Omental fat pad (tissue), 4 donors: ENCODE measurements around the gene TNXB. TPM values are rescaled to one million over a fixed set of nuclear protein-coding genes. Genes with fewer than 3 reads are reported as not detected.

ENCODE experiments used
- ATAC-seq: fragments of 150-250 bp; one replicate; pipeline ENCODE4 v1.9.1; 2016; ENCODE audit warnings: mild to moderate bottlenecking, moderate library complexity; ENCODE audit not compliant: low FRiP score
- DNase-seq: peaks from one replicate; pipeline ENCODE4 v3.0.0-alpha.2; 2019; ENCODE audit warnings: low spot score
- CTCF ChIP-seq, 3 donors: fragments of 450-650 bp; IDR thresholded peaks; one replicate each; pipeline ENCODE4 v1.5.1; 2016 to 2017; ENCODE audit warnings: antibody characterized with exemption in 3 of 3, mild to moderate bottlenecking in 3 of 3, moderate library complexity in 2 of 3
- total RNA-seq, 4 donors: library from RNA; depleted of rRNA; stranded (reverse); fragments of >200 nt; gene quantifications; one replicate each; pipeline ENCODE4 v1.1.0, GENCODE V29; 2016

TNXB gene
- total RNA-seq, 4 donors from 2014 or later: 129 to 311 (median 137) TPM

- ATAC-seq: peak; percentile 74
- no peak for TF ChIP-seq CTCF (IDR thresholded peaks at IDR 0.05)
- peak; percentile 66 for DNase-seq
Measured at GRCh38 chr6:32087574-32088486, 21.3 kb downstream of the TNXB start.

DNA sequence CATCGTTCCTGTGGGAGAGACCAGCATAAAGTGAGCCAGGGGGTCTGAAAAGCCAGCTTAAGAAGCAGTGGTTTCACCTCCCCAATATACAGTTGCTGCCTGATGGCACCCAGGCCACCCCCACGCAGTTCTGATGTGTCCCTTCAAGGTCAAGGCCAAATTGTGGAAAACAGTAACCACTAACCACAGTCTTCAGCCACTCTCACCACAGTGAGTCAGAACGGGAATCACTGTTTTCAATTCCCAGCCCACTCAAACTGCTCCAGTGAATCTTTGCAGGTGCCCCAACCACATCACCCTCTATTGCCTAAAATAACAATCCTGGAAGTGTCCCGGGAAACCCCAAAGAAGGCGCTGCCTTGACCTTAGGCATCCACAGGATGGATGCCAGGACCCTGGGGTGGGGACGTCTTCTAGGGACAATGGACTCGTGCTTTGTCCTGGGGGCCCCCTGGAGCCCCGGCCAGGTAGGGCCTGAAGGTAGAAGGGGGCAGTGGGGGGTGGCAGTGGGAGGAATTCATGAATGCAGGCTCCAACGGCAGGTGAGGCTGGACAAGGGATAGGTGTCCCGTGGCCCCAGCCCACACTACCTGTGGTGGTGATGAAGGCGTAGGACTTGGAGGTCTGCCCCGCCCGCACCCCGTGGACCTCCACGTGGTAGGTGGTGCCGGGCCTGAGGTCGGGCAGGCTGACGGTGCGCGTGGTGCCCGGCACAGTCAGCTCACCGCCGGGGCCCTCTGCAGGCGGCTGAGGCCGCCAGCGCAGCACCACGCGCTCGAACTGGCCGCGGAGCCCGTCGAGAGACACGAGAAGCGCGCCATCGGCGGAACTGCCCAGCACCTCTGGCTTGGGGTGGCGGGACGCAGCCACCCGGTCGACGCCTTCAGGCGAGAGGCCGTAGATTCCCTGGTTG, 22.2 kb downstream of the TNXB start:
- no peak for DNase-seq

DNA sequence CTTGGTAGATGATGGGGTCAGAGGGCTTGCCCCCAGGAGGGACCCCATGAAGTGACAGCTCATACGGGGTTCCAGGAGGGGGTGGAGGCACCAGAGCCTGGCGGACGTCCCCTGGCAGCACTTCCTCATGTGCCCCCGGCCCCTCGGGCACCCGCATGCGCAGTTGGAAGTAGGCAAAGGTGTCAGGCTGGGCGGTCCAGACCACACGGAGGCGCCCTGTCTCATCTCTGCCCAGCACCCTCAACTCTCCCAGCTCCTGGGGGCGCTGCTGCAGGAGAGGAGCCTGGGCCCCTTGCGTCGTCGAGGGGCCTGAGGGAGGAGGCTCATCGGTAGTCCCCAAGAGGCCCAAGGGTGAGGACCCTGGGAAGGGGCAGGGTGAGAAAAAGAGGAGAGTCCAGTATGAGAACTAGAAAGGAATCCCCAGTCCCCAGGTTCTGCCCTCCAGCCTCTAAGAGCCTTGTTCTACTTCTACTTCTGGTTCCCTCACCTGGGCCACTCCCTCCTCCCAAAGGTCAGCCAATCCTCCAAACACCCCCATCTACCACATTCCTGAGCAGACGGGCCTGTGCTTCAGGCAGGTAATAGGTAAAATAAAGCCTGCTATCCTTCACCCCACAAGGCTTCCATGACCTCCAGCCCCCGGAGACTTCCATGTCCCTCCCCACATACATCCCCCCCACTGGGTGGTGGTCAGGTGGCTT, 23.2 kb downstream of the TNXB start:
- DNase-seq (no peak), ATAC-seq (no peak)
- no peak for TF ChIP-seq CTCF (IDR thresholded peaks at IDR 0.05)

More for the DNA sequence above, 22.2 kb downstream of the TNXB start:
- ATAC-seq: peak; percentile 9
- no peak for TF ChIP-seq CTCF (IDR thresholded peaks at IDR 0.05)

DNA sequence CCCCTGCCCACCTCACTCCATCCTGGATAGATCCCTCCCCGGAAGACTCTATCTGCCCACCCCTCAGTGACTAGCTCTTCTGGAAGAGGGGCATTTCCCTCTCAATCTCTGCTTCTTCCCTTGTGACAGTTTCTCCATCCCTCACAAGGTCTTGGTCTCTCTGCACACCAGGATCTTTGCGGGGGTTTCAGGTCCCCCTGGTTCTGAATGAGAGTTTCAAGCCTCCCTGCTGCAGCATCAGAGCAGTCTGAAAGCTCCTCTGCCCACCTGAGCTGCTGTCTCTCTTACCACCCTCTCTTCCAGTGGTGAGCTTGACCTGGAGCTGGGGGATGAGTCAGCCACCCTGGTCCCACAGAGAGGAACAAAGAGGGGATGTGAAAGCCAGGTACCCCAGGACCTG, 24.4 kb downstream of the TNXB start:
- DNase-seq: no peak
- ATAC-seq: no peak
- TF ChIP-seq CTCF (IDR thresholded peaks at IDR 0.05): no peak

DNA sequence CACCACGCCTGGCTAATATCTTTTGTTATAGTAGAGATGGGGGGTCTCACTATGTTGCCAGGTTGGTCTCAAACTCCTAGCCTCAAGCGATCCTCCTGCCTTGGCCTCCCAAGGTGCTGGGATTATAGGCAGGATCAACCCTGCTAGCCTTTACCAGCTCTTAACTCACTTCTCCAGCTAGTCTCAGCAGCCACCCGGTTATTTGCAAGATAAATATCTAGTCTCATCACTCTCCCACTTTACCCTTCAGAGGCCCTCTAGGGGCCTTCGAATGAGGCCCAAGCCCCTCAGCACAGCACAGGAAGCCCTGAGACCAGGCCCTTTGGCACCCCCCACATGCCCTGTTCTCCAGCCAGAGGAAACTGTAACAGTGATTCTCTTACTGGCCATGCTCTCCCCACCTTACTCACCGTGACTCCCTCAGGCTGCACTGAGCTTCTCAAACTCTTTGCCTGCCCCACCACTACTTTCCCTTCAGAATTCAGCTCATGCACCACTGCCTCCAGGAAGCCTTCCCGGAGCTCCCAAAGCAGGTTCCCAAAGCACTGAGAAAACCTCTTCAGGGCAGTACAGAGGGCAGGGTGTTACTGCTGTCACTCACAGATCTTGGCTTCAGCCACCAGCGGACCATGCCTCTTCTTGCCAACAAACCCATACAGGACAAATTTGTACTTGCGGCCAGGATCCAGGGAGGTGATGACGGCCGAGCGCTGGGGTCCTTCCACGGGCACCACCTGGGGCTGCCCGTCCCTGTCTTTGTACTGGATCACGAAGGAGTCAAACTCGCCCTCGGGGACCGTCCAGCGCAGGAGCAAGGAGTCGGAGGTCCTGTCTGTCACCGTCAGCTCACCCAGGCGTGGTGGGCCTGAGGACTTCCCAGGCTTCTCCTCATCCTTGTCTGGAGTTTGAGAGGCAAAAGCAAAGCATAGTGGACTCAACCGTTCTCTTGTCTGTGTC, 25.0 kb downstream of the TNXB start:
- ATAC-seq (no peak), DNase-seq (no peak)
- TF ChIP-seq CTCF (IDR thresholded peaks at IDR 0.05): no peak

GRCh38 chr6:32082935-32083334, 26.2 kb downstream of the TNXB start:
- ATAC-seq (peak; percentile 73), DNase-seq (peak; percentile 51)
- no peak for TF ChIP-seq CTCF (IDR thresholded peaks at IDR 0.05)
